Embryonic facial prominence (tissue), 1 donor: ENCODE data around the gene GPR55.
"Not testable (repeated sequence)": the region's sequence is repeated elsewhere in the genome, so short reads cannot be mapped to it uniquely, and the experiment has no call there.

Experiments
- DNase-seq: peaks from one replicate; pipeline ENCODE4 v3.0.0-alpha.2; 2016; ENCODE audit errors: extremely low spot score

Gene GPR55

GRCh38 chr2:230951396-230951795, 26.4 kb upstream of the GPR55 start:
- no peak for DNase-seq

GRCh38 chr2:230950874-230951339, 25.9 kb upstream of the GPR55 start:
- no peak for DNase-seq

DNA sequence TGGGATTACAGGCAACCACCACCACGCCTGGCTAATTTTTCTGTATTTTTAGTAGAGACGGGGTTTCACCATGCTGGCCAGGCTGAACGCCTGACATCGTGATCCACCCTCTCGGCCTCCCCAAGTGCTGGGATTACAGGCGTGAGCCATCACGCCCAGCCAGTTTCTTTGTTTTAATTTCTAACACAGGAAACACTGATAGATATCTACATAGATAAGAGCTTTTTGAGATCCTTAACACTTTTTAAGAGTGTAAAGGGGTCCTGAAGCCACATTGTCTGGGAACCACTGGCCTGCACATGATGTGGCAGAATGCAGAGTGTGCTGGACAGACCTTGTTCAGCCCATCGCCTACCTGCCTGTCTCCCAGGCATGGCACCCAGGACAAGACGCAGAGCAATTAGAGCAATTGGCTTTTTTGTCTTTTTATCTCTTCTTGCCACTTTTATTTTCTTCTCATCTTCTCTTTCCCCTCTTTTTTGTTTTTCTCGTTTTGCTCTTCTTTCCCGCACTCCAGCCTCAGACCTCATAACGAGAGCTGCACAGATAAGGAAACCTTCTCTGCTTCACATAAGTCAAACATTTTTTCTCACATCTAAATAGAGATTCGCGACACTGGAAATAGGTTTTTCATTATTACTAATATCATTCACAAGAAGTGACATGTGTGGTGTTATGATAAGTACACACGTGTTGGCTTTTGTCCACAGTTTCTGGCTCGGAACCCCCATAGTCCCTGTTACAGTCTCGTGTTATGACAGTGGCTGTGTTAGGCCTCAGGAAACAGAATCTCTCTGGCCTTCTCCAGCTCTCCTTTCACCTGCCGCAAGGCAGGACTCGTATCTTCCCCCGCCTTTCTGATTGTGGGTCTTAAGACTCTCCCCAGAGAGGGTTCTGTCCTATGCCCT, 25.2 kb upstream of the GPR55 start:
- no peak for DNase-seq

DNA sequence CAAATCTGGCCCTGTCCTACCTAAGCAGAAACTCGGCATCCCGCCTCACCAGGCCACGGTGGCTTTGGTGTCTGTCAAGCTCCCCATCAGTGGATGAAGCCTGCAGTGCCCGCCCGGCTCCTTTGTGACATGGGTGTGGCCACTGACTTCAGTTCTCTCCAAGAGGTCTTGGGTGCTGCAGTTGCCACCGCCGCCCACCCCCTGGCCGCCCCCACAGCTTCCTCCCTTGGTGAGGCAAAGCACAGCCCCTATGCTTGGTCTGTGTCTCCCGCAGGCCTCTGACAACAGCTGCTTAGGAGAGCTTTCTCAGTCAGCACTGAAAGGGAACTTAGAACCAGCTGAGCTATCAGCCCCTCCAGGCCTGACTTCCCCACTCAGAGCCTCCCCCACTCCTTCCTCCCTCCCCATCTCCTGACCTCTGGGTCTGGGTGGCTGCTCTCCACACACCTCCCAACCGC, 22.9 kb upstream of the GPR55 start:
- DNase-seq: no peak

GRCh38 chr2:230947235-230947576, 22.2 kb upstream of the GPR55 start:
- DNase-seq: no peak

DNA sequence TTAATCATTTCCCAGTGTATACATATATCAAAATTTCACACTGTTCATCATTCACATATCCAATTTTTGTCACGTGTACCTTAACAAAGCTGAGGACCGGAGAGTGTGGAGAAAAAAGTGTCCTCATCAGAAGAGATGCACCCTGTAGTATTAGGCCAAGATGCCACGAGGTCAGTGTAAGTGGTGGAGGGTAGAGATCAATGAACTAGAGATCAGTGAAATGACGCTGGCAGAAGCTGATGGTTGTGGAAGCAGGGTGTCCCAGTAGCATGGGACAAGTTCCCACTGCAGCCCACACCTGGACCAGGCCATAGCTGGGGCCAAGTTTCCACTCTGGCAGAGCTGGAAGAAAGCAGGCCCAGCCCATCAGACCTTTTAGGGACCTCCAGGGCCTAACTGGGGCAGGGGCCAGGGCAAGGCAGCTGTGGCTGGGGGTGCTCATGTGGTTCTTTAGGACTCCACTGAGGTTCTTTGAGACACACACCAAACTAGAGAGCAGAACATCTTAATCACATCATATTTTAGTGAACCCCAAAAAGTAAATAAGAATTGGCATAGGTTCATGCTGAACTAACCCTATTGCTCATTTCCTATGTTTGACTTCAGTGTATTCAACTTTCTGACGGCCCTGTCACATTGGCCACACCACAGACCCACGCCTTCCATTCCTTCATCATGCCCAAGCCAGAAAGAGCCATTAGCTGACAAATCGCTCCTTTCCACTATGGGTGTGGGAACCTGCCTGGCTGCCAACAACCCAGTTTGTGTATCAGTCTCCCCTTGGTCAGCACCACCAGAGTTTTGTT, 21.6 kb upstream of the GPR55 start:
- no peak for DNase-seq

- DNase-seq: no peak
These were observed 19.8 kb upstream of the GPR55 start for GRCh38 chr2:230944757-230945372.

GRCh38 chr2:230944123-230944653, 19.1 kb upstream of the GPR55 start:
- DNase-seq: no peak

GRCh38 chr2:230942920-230943896, 18.2 kb upstream of the GPR55 start:
- no peak for DNase-seq

DNA sequence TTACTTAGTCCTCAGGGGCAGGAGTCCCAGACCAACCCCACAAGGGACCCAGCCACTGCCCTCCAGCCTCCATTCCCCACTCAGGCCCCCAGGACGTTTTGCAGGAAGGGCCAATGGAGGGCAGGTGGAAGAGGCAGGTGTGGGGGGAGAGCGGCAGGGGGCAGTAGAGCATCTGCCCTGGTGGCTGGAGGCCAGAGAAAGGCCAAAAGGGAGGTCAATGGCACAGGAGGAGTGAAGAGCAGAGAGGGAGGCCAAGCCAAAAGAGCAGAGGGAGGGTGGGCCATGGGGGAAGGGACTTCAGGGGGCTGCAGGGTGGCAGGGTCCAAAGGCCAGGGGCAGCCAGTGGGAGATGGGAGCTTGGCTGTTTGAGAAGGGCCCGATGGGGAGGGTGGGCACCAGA, 17.3 kb upstream of the GPR55 start:
- no peak for DNase-seq

DNA sequence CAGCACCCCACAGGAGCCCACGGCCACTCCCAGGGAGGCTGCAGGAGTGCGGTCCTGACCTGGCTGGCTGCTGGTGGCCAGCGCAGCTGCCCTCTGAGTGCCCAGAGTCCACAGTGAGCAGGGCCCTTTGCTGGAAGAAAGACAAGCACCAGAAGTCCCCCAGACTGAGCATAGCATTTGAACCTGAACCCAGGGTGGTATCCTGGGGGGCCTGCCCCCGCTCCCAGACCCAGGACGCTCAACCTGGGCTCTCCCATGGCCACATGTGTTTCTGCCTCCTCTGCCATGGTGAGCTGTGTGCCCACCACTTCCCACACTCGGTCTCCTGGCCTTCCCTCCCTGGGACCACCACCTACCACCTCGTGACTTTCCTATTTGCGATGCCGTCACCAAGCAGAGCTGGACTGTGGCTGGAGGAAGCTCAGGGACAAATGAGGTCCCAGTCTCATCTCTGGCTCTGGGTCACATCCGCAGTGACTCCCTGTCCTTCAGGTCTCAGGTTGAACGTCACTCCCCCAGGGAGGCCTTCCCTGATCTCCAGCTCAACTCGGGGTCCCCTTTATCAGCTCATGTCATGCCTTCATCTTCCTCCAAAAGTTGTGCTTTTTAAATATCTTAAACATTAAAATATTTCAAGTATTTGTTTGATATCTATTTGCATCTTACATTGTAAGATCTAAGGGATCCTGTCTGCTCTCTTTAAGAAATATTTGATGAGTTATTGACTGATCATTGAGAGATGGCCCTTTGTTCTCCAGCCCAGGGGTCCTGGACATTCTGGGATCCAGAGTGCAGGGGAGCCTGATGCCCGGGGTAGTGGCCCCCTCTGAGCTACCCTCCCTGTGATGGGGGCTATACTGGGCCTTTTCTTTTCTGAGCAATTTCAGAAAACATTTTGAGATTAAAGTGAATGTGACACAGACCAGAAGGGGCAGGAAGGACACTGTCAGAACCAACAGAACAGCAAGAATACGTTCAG, 16.4 kb upstream of the GPR55 start:
- no peak for DNase-seq

DNA sequence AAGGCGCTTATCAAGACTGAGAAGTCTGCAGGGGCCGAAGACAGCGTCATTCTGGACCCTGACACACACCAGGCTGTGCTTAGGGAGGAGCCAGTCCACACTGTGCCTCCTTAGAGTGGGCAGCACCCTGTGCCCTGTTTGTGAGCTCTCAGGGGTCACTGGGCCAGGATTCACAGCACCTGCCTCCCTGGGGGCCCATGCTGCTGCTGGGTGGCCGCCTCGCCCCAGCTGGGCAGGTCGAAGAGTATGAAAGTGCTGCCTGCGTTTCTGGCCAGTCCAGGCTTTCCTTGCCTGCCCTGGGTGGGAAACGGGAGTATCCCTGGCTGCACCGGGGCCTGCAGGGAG, 15.4 kb upstream of the GPR55 start:
- no peak for DNase-seq

DNA sequence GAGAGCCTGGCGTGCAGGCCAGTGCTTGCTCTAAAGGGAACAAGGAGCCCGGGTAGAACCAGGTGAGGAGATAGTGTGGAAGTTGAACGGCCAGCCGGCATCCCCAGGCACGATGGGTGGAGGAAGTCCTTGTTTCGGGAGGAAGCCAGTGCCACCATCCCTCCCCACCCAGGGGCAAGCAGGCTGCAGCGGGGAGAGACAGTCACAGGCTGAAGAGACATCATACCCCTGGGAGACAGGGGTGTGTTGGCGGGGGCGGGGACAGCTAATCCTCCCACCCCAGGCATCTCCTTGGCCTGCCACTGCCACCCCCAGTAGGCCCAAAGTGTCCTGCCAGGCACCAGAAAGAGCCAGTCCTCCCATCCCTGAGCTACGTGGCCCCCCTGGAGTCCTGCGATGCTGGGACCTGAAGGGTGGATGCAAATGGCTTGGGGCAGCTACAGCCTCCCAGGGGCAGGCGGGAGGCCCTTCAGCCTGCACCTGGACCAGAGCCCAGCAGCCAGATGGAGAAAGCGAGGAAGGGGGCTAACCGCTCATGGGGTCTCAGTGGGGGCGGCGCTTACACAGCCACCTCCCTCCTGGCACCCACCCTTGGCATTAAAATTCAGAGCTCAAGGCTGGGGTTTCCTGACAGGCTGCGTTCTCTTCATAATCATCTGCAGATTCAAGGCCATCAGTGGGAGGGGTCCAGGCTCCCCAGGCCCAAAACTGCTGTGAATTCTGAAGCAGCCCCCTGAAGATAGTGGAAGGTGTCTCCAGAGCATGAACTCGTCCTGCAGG, 14.8 kb upstream of the GPR55 start:
- DNase-seq: no peak

- DNase-seq: no peak
These were observed 14.1 kb upstream of the GPR55 start for GRCh38 chr2:230939066-230939591.

GRCh38 chr2:230938516-230939065, 13.5 kb upstream of the GPR55 start:
- DNase-seq: no peak

DNA sequence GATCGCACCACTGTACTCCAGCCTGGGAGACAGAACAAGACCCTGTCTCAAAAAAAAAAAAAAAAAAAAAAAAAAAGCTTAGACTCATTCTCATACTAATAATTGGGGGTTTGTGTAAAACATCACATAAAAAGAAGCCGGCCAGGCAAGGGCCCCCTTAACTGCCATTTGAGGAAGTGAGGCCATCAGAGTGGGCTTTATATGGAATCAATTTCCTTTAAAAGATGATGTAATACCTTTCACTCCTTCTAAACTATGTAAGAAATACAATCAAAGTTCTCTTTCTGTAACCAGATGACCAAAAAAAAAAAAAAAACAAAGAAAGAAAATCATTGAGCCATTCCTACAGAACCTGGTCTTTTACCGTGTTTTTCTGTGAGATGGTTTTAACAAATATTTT, 13.1 kb upstream of the GPR55 start:
- no peak for DNase-seq

DNA sequence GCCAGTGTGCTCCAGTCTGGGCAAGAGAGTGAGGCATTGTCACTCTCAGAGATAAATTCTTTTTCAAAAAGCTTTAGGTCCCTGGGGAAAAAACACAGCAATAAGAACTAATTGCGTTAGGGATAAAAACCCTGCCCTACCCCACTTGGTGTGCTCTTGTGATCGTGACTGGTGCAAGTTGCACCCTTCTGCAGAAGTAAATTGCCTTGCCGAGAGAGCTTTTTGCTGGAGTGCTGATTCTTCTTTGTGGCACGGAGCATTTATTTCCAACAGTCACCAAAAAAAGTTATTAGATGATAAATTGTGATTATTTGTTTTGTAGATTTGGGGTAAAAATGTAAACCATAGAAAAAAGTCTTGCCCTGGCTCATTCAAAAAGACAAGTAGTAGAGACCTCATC, 12.3 kb upstream of the GPR55 start:
- DNase-seq: no peak

DNA sequence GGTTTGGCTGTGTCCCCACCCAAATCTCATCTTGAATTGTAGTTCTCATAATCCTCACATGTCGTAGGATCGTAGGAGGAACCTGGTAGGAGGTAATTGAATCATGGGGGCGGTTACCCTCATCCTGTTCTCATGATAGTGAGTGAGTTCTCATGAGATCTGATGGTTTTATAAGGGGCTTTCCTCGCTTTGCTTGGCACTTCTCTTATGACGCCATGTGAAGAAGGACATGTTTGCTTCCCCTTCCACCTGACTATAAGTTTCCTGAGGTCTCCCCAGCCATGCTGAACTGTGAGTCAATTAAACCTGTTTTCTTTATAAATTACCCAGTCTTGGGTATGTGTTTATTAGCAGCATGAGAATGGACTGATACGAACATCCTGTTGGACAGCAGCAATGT, 11.2 kb upstream of the GPR55 start:
- DNase-seq: not testable (repeated sequence)

- DNase-seq: no peak
These were observed 10.0 kb upstream of the GPR55 start for GRCh38 chr2:230935130-230935430.
